Measurements from ENCODE around the gene GSTK1.
"Not testable (repeated sequence)": the region's sequence is repeated elsewhere in the genome, so short reads cannot be mapped to it uniquely, and the experiment has no call there.

GSTK1 gene

DNA sequence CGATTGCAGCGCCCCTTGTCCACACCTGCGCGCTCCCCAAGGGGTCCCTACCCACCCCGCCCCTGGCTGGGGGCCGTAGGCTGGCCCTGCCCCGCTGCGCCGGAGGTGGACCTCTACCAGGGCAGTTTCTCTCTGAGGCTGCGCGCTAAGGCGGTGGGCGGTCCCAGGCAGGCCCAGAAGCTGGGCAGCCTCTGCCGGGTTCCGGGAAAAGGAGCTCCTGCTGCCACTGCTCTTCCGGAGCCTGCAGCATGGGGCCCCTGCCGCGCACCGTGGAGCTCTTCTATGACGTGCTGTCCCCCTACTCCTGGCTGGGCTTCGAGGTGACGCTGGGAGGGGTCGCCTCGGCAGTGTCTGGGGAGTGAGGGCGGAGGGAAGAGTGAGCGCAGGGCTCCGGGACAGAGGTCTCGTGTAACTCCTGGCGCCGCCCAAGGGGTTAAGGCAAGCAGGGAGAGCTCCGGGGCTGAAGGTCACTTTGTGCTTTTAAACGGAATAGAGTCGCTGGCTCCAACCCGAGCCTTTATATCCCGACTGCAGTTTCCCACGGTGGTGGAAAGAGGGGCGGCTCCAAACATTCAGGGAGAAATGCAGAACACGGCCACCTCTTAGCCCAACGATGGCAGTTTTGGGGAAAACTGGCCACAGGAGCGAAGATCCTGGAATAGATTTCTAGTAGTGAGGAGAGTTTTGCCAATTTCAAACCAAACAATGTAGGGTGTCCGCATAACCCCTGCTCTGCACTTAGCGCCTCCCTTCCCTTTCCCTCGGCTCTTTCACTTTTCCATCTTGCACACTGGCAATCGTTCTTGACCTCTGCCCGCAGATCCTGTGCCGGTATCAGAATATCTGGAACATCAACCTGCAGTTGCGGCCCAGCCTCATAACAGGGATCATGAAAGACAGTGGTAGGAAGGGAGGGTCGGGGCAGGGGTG lies at the start of gene GSTK1:
Gene GSTK1 (plus strand): TSS at position 176 of the 930 bp plus-strand sequence. CDS start 73 bp downstream, at position 249.
- peak; percentile 87 for DNase-seq

DNA sequence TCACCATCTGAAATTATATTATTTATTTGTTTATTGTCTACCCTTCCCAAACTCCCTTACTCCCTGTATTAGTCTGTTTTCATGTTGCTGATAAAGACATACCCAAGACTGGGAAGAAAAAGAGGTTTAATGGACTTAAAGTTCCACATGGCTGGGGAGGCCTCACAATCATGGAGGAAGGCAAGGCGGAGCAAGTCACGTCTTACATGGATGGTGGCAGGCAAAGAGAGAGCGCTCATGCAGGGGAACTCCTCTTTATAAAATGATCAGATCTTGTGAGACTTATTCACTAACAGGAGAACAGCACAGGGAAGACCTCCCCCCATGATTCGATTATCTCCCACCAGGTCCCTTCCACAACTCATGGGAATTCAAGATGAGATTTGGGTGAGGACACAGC lies 49.8 kb upstream of the GSTK1 start:
- not testable (repeated sequence) for DNase-seq

DNA sequence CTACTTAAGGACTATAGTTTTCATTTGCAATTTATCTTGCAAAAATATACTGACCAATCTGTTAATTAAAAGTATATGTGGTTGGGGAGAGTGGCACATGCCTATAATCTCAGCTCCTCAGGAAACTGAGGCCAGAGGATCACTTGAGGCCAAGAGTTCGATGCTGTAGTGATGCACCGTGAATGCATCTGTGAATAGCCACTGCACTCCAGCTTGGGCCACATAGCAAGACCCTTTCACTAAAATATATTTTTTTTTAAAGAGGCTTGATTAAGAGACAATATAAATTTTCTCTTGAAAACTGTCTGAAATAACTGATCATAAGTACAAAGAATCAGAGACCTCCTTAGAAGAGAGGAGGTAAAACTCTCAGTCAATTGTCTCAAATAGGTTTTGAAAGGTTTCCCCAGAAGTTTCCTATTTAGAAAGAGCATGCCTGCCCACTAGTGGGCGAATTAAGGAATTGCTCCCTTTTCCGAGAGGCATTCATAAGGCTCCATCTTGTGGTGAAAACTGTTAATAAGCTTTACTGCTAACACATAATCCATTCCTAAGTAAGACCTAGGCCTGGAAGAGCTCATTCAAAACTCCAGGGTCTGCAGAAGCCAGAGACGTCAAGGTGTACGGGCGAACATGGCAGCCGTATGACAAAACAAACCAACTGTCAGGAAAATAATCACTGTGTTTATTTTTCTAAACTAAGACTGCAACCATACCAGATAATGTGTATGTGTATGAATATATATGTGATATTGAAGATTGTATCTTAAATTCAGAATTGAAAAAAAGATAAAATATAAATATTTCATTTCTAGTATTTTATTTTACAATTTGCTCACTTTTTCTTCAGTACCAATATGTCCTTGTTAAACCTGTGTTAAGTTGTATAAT lies 48.2 kb upstream of the GSTK1 start:
- DNase-seq = no peak

DNA sequence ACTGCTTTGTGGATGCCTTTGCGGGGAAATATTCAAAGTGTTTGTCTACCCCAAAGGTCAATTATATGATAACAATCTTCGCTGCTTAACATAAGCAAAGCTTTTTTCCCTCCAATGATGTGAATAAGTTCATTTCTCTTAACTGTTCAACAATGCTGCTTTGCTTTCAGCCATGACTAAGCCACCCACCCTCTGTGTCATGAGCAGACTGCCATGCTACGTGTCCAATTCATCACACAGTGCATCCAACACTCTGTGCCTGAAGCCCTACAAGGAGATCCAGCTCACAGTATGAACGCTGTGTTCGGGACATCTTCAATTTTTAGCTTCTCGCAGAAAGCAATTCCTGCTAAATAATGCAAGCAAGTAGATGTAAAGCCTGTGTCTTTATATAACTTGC lies 47.1 kb upstream of the GSTK1 start:
- DNase-seq = no peak

DNA sequence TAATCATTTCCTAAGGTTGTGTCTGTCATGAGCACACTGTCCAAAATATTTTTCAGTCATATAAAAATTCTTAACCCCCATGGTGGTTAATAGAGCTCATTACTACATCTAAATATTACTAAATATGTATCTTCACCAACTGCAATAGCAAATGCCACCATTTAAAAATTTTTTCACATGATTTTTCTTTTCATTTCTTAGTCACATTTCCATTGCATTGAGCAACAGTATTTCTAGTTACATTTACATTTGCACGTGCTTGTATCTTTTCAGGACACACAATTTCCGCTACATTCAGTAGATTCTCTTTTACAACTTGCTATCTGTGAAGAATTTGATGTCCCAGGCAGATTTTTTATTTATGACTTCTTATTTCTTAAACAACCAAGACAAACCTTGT lies 46.6 kb upstream of the GSTK1 start:
- DNase-seq = no peak

DNA sequence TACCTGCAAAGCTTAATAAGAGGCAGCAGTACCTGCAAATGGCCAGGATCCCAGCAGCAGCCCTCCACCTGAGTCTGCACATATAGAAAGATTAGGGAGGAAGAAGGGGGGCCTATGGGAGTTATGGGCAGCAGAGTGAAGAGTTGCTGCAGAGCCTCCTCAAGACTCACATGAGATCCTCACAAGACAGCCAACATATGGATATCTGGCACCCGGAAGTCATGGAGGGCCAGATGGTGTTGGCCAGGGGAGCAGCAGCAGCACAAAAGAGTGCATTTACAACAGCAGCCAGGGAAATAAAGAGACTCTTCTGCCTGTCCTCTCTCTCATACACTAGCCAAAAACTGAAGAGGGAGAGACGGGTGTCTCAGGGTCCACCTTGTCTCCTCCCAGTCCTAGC lies 45.4 kb upstream of the GSTK1 start:
- no peak for DNase-seq

DNA sequence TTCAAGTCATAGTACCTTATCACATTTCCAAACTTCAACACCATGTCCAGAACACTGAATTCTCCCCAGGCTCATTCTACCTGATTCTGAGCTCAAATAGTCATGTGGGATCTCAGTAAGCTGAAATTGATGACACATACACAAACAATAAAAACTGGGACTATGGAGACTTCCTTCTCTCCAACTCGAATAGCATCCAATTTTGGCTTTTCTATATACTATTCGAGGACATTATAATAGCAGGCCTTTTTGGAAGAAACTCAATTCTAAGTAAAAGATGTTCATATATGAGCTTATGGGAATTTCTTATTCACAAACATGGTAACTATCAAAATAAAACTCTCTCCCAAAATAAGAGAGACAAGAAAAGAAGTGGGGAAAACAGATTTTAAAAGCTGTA lies 42.0 kb upstream of the GSTK1 start:
- no peak for DNase-seq

DNA sequence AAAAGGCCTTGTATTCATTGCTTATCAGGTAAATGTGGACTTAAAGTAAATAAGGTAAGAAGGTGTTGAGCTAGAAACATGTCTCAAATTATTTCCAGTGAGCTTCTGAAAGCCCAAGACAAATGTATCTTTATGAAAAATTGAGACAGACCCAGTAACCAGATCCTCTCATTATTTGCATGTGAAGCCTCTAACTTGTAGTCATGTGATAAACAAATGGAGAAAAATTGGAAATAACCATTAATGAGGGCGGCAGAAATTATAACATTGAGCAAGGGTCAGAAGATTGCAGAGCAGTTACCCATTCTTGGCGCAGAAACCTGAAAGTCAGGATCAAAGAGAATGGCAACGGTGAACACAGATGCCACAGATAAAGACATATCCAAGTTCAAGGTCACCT lies 41.5 kb upstream of the GSTK1 start, which contains the start of gene TAS2R40:
Gene TAS2R40 (plus strand): TSS at position 301 of the 400 bp plus-strand sequence. CDS start 42 bp downstream, at position 343.
- no peak for DNase-seq

DNA sequence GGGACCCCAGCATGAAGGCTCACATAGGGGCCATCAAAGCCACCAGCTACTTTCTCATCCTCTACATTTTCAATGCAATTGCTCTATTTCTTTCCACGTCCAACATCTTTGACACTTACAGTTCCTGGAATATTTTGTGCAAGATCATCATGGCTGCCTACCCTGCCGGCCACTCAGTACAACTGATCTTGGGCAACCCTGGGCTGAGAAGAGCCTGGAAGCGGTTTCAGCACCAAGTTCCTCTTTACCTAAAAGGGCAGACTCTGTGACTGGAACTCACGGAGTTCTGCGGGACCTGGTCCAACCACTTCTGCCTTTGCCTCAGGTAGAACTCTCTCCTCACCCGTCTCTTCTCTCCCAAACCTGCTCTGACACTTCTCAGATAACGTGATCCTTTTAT lies 40.5 kb upstream of the GSTK1 start:
- DNase-seq = no peak

DNA sequence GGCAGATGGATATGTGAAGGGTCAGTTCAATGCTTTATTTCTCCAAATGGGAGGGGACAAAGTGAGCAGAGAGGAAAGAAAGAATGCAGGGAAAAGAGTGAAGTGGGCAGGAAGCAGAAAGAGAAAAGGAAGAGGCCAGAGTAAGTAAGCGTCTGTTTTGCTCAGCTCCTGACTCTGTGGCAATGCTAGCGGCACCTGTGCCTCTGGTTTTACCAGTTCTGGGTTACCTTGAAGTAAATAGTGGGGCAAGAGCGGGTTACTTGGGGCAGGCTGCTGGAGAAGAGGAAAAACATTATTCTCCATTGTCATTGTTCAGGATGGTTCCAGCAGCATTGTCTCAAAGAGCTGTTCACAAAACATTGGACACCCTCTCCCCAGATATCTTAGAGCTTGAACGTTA lies 39.5 kb upstream of the GSTK1 start:
- DNase-seq = no peak

DNA sequence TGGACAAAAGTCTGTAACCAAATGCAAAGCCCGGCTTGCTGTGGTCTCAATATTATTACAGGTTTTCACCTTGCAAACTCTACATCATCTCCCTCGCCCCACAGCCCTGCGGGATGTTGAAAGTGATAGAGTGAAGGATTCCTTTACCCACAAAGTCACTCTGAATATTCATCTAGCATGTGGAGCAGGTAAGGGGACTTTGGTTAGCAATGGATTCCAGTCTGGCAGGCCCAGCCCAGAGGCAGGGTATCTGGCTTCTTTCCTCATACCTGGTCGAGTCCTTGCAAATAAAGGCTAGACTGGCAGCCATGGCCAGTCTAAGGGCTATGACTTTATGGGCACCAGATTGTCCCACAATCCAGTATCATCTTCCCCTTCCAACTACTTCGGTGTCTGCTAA lies 38.2 kb upstream of the GSTK1 start:
- no peak for DNase-seq

DNA sequence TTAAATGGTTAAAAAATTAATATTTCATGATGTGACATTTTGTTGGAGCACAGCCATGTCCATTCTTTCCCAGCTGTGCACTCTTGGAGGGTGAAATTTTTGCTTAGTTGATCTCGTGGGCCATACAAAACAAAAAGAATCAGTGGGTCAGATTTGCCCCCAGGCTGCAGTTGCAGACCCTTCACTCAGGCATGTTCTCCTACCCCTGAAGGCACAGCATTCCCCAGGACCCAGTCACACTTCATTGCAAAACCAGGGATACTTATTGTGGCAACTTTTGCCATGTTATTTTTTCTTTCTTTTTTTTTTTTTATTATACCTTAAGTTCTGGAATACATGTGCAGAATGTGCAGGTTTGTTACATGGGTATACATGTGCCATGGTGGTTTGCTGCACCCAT lies 35.4 kb upstream of the GSTK1 start:
- DNase-seq = no peak

DNA sequence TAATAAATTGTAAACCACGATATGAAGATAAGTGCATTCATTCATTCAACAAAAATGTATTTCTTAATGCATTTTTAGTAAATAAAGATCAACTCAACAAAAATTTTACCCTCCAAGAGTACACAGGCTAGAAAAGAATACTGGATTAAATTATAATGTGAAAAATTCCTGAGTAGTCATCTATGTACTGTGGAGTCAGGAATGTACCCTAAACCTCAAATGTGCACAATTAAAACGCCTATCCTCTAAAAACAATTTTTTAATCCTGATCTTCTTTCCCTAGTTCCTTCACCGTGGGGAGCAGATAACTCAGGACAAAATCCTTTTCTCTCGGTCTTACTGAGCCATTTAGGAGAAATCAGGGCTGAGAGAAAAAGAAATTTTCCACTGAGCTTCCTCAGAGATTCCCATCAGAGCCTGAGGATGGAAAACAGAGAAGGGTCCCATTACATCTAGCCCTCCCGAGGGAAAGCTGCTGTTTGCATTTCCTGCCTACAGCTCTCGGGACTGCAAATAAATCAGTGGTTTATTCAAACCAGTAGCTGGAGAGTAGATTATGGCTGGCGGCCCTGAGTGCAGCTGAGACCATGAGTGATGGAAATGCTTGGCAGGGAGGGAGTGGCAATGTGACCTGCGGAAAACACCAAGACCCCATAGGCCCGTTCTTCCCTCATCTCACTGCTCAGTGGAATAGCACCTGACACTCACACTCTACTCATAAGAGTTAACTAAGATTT lies 34.0 kb upstream of the GSTK1 start:
- no peak for DNase-seq

DNA sequence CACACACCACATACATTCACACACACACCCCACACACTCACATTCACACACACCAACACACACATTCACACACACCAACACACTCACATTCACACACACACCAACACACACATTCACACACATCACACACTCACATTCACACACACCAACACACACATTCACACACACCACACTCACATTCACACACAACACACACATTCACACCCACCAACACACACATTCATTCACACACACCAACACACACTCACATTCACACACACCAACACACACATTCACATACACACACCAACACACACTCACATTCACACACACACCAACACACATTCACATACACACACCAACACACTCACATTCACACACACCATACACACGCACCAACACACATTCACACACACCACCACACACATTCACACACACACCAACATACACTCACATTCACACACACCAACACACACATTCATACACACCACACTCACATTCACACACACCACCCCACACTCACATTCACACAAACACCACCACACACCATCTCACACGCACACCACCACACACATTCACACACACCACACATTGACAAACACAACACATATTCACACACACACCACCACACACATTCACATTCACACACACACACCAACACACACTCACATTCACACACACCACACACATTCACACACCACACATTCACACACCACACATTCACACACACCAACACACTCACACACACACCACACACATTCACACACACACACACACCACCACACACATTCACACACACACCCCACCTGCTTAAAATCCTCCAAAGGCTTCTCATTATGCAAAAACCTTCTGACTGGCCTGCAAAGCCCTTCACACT lies 32.4 kb upstream of the GSTK1 start:
- DNase-seq = no peak

DNA sequence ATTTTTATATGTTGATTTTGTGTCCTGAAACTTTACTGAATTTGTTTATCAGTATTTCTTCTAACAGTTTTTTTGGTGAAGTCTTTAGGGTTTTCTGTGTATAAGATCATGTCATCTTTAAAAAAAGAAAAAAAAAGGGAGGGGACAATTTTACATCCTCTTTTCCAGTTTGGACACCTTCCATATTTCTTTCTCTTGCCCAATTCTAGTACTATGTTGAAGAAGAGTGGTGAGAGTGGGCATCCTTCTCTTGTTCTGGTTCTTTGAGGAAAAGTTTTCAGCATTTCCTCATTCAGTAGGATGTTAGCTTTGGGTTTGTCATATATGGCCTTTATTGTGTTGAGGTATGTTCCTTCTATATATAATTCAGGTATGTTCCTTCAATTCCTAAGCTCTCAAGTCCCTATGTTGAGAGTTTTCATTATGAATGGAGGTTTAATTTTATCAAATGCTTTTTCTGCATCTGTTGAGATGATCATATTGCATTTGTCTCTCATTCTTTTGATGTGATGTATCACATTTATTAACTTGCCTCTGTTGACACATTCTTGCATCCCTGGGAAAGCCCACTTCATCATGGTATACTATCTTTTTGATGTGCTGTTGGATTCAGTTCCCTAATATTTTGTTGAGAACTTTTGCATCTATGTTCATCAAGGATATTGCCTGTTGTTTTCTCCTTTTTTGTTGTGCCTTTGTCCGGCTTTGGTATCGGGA lies 29.3 kb upstream of the GSTK1 start:
- no peak for DNase-seq

DNA sequence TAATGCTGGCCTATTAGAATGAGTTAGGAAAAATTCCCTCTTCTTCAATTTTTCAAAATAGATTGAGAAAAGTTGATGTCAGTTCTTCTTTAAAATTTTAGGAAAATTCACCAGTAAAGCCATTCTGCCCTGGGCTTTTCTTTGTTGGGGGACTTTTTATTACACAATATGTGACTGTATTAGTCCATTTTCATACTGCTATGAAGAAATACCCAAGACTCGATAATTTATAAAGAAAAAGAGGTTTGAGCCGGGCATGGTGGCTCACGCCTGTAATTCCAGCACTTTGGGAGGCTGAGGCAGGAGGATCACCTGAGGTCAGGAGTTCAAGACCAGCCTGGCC lies 28.7 kb upstream of the GSTK1 start:
- no peak for DNase-seq

DNA sequence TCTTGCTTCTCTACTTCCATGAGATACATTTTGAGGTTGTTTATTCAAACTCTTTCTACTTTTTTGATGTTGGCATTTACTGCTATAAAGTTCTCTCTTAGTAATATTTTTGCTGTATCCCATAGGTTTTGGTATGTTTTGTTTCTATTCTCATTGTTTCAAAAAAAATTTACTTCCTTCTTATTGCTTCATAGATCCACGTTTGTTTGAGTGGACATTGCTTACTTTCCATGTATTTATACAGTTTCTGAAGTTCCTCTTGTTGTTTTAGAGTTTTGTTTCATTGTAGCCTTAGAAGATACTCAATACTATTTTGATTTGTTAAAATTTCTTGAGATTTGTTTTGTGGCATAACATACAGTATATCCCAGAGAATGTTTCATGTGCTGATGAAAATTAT lies 27.7 kb upstream of the GSTK1 start:
- no peak for DNase-seq

DNA sequence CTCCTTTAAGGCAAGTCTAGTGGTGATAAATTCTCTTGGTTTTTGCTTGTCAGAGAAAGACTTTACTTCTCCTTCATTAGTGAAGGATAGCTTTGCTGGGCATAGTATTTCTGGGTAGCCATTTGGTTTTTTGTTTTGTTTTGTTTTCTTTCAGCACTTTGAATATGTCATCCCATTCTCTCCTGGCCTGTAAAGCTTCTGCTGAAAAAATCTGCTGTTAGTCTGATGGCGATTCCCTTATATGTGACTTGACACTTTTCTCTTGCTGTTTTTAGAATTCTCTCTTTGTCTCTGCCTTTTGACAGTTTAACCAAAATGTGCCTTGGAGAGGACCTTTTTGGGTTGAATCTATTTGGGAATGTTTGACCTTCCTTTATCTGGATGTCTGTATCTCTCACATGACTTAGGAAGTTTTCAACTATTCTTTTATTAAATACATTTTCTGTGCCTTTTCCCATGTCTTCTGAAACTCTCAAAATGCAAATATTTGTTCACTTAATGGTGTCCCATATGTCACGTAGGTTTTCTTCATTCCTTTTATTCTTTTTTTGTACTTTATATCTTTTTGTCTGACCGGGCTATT lies 26.7 kb upstream of the GSTK1 start:
- no peak for DNase-seq

DNA sequence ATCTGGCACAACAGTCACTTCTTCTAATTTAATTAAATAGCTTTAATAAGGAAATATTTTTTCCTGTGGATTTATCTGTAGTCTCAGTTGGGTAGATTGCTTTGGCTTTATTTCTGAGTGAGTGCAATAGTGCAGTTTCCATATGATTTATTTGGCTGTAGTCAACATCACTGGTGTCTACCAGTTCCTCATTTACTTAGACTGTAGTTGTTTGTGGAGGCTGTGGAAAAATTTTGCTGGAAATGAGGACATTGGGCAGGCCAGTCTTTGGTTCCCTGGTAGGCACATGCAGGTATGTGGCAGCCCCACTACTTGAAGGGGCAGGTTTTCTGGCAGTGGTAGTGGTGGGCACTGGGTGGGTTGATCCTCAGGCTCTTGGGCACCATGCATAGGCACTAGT lies 25.9 kb upstream of the GSTK1 start:
- no peak for DNase-seq

DNA sequence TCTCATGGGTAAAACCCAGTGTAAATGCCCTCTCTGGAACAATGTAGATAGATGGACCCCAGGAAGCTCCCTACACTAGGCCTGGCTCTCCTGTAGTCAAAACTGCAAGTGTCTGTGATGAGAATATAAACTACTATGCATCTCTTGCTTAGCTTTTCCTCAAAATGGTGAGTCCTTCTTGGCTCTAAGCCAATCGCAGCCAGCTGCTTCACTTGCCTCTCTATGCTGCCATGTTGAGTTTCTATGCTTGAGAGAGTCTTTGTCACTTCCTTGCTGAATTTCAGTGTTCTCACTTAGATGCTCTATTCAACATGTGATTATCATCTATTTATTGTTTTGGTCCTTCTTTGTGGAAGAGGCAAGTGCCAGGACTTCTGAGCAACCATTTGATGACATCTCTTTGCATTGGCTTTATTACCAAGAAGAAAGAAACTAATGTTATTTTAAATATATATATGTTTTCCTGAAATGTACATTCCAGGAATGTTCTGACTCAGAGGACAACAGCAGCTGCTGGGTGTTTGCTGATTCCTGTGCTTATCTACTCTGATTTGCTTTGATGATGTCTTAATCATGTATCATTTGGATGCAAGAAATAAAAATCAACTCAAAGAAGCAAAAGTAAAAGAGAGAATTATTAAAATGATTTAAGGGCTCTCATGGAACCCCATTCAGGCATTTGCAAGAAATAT lies 24.8 kb upstream of the GSTK1 start:
- no peak for DNase-seq
